ENCODE results near the gene MAN2B2. TPM values are rescaled to one million over a fixed set of nuclear protein-coding genes. Genes with fewer than 3 reads are reported as not detected.

MAN2B2 gene
- total and polyA plus RNA-seq, 2 of the 4 experiments (the other 2 are of a cell fraction): 13.4 to 34.1 TPM

DNA sequence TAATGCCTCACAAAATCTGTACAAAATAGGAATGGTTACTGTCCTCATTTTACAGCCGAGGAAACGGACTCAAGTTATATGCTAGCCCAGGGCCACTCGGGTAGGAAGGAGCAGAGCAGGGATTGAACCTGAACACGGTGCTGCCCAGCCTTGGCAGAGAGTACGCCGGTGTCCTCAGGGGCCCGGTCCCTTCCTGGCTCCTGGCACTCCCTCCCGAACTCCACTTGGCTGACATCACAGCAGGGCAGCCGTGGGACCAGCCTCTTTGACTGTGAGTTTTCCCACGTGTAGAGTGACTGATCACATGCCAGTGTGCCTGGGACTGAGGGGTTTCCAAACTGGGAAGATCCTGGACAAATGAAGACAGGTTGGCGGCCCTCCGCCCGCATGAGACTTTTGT lies 23.7 kb downstream of the MAN2B2 start:
- Histone ChIP-seq H3K18ac (ENCODE audit: low read depth, low read length) (no peak overlapping the region), H3K27ac (ENCODE audit: insufficient read depth, low read length) (no peak overlapping the region), H3K9me1 (ENCODE audit: insufficient read depth, low read length) (0 out of 2 replicates have a peak, but pooled peaks cover 6% of the 10 kb centered on the region), H3K36me3 (ENCODE audit: control insufficient read depth, insufficient read depth, low read length) (peaks cover 33% of the 10 kb centered on the region), H2BK5ac (ENCODE audit: low read depth, low read length, poor library complexity, severe bottlenecking) (no peak overlapping the region), H3K4me3 (ENCODE audit: insufficient read depth, low read depth, low read length) (no peak overlapping the region), H2BK120ac (ENCODE audit: low read depth, low read length) (no peak overlapping the region), H4K20me1 (ENCODE audit: insufficient read depth, low read length) (no peaks in the 10 kb centered on the region), H3K9me3 (ENCODE audit: control insufficient read depth, insufficient read depth, low read length) (no peaks in the 10 kb centered on the region), H3K4me2 (ENCODE audit: low read depth, low read length) (no peak overlapping the region), H3K9ac (ENCODE audit: low read depth, low read length) (no peak overlapping the region), H2AK5ac (ENCODE audit: low read depth, low read length) (no peak overlapping the region), H3K4ac (ENCODE audit: low read depth, low read length) (no peak overlapping the region), H4K8ac (ENCODE audit: low read depth in 2 of 2, low read length in 2 of 2) (no peak overlapping the region), H3K23ac (ENCODE audit: low read depth, low read length) (no peak overlapping the region), H3K56ac (ENCODE audit: extremely low read depth, insufficient read depth, low read length) (no peak overlapping the region), H2BK15ac (ENCODE audit: low read depth, low read length) (no peak overlapping the region), H4K5ac (ENCODE audit: low read depth, low read length) (no peak overlapping the region), H3K14ac (replicated peaks; ENCODE audit: low read depth, low read length) (no peak overlapping the region), H2AK9ac (replicated peaks; ENCODE audit: low read depth, low read length, poor library complexity) (no peak overlapping the region), H4K91ac (ENCODE audit: insufficient read depth, low read depth, low read length) (no peak overlapping the region), H2BK20ac (ENCODE audit: low read depth, low read length) (no peak overlapping the region), H3K4me1 (ENCODE audit: control insufficient read depth, insufficient read depth, low read length) (no peaks in the 10 kb centered on the region), H3K79me1 (ENCODE audit: low read depth in 1 of 2, low read length in 2 of 2) (no peaks in the 10 kb centered on the region), H2AFZ (replicated peaks; ENCODE audit: low read length, poor library complexity) (no peak overlapping the region), H3K27me3 (ENCODE audit: control insufficient read depth, insufficient read depth, low read length) (no peaks in the 10 kb centered on the region)
- no peak for DNase-seq
- WGBS, 2 experiments (ENCODE audit: extremely low coverage in 2 of 2, insufficient read length in 1 of 2): 94% methylated on average over 3 of the region's 13 CpGs; no CpG with 5 or more reads in 1 of the 2 experiments
- POLR2A ChIA-PET (ENCODE audit: unreplicated experiment): no interaction called here
- no TSS peak for BruUV-seq (replicated peaks)
- TF ChIP-seq BHLHE40 (IDR thresholded peaks at IDR 0.05; ENCODE audit: low read depth, low read length) (no peak), CHD1 (IDR thresholded peaks at IDR 0.05; ENCODE audit: low read depth, low read length) (no peak)
- intact Hi-C loops (cut with micrococcal nuclease) (no loop called here), in situ Hi-C loops (cut with MboI; ENCODE audit: low sequenced_read_pairs) (no loop called here), dilution Hi-C loops (cut with HindIII; ENCODE audit: low sequenced_read_pairs, unreplicated experiment) (no loop called here)
- ATAC-seq (ENCODE audit: low read depth): no peak
- CTCF ChIA-PET: no interaction called here

Data from IMR-90 (cell line).